GM20000 (cell line): ENCODE measurements around the gene OR14A2.

Source experiments
- DNase-seq: peaks from one replicate; pipeline ENCODE4 v3.0.0; 2012; ENCODE audit warnings: low spot score
- TF ChIP-seq, protein P1 (sequence below): IDR thresholded peaks from 2 replicates; pipeline ENCODE4 v1.5.1; 2012; ENCODE audit warnings: mild to moderate bottlenecking, control low read depth; ENCODE audit errors: extremely low read depth, missing control alignments

Gene OR14A2

GRCh38 chr1:247681288-247681897, 66.5 kb downstream of the OR14A2 start:
- TF ChIP-seq, protein P1, sequence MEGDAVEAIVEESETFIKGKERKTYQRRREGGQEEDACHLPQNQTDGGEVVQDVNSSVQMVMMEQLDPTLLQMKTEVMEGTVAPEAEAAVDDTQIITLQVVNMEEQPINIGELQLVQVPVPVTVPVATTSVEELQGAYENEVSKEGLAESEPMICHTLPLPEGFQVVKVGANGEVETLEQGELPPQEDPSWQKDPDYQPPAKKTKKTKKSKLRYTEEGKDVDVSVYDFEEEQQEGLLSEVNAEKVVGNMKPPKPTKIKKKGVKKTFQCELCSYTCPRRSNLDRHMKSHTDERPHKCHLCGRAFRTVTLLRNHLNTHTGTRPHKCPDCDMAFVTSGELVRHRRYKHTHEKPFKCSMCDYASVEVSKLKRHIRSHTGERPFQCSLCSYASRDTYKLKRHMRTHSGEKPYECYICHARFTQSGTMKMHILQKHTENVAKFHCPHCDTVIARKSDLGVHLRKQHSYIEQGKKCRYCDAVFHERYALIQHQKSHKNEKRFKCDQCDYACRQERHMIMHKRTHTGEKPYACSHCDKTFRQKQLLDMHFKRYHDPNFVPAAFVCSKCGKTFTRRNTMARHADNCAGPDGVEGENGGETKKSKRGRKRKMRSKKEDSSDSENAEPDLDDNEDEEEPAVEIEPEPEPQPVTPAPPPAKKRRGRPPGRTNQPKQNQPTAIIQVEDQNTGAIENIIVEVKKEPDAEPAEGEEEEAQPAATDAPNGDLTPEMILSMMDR, result peak; percentile 59
- peak; percentile 29 for DNase-seq

- DNase-seq, result no peak
- TF ChIP-seq, protein P1, result no peak
These were observed 67.8 kb downstream of the OR14A2 start for GRCh38 chr1:247680171-247680570.

DNA sequence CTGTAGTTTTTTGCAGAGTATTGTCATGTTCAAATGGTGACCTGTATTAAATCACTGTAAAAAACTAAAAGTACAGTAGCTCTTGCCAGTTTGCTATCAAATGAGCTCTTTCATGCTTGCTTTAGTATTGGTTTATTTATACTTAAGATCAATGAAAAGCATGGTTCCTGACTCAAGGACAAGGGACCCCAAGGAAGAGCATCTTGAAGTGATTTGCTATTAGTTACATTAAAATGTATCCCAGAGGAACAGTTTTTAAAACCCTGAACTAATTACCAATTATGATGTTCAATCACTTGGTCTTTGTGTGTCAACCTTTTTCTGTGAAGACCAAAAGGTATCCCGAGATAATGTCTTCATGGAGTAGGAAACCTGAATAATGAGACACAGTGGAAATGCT, 68.3 kb downstream of the OR14A2 start, which contains the start of gene OR13G1:
Gene OR13G1 (minus strand): TSS at position 101 of the 400 bp plus-strand sequence. CDS start 6,698 bp downstream, outside the sequence.
- TF ChIP-seq, protein P1, result no peak
- no peak for DNase-seq
